ENCODE results near the gene GDF10.

GDF10 gene

GRCh38 chr10:47278152-47278473 lies 21.9 kb upstream of the GDF10 start:
- TF ChIP-seq POLR2AphosphoS5 (IDR thresholded peaks at IDR 0.05; ENCODE audit: low read depth), result no peak
- no peak for TF ChIP-seq GABPA (IDR thresholded peaks at IDR 0.05; ENCODE audit: low read depth)
- no peak for TF ChIP-seq REST (IDR thresholded peaks at IDR 0.05; ENCODE audit: insufficient replicate concordance, low read depth)
- Histone ChIP-seq H3K27ac (replicated peaks) (no peak overlapping the region), H3K4me3 (replicated peaks; ENCODE audit: insufficient read depth, low read length) (no peak overlapping the region), H3K27me3 (ENCODE audit: insufficient read depth, poor library complexity, severe bottlenecking) (no peaks in the 10 kb centered on the region)
- DNase-seq (ENCODE audit: low read depth in 1 of 2, low spot score in 1 of 2), result no peak

- H3K27ac ChIP-seq (replicated peaks), result no peak overlapping the region
- DNase-seq (ENCODE audit: low read depth in 1 of 2, low spot score in 1 of 2), result no peak
- no peak overlapping the region for H3K4me3 ChIP-seq (replicated peaks; ENCODE audit: insufficient read depth, low read length)
- TF ChIP-seq GABPA (IDR thresholded peaks at IDR 0.05; ENCODE audit: low read depth), result no peak
- no peak for TF ChIP-seq SPI1 (IDR thresholded peaks at IDR 0.05; ENCODE audit: borderline replicate concordance, low read depth)
- no peak for TF ChIP-seq POLR2AphosphoS5 (IDR thresholded peaks at IDR 0.05; ENCODE audit: low read depth)
- TF ChIP-seq CTCF (IDR thresholded peaks at IDR 0.05; ENCODE audit: insufficient read depth, low read length), result no peak
- no peak for TF ChIP-seq REST (IDR thresholded peaks at IDR 0.05; ENCODE audit: insufficient replicate concordance, low read depth)
- no peaks in the 10 kb centered on the region for H3K27me3 ChIP-seq (ENCODE audit: insufficient read depth, poor library complexity, severe bottlenecking)
Measured at GRCh38 chr10:47278720-47279119, 21.3 kb upstream of the GDF10 start.

- Histone ChIP-seq H3K27me3 (ENCODE audit: insufficient read depth, poor library complexity, severe bottlenecking) (no peaks in the 10 kb centered on the region), H3K4me3 (replicated peaks; ENCODE audit: insufficient read depth, low read length) (no peak overlapping the region), H3K27ac (replicated peaks) (no peak overlapping the region)
- no peak for DNase-seq (ENCODE audit: low read depth in 1 of 2, low spot score in 1 of 2)
- TF ChIP-seq POLR2AphosphoS5 (IDR thresholded peaks at IDR 0.05; ENCODE audit: low read depth), result no peak
- no peak for TF ChIP-seq REST (IDR thresholded peaks at IDR 0.05; ENCODE audit: insufficient replicate concordance, low read depth)
- TF ChIP-seq CTCF (IDR thresholded peaks at IDR 0.05; ENCODE audit: insufficient read depth, low read length), result no peak
- no peak for TF ChIP-seq GABPA (IDR thresholded peaks at IDR 0.05; ENCODE audit: low read depth)
- no peak for TF ChIP-seq SPI1 (IDR thresholded peaks at IDR 0.05; ENCODE audit: borderline replicate concordance, low read depth)
Measured at GRCh38 chr10:47279276-47279675, 20.7 kb upstream of the GDF10 start.

All from HL-60 (cell line).